Left cardiac atrium (tissue), 4 donors: ENCODE measurements around the gene ALG13. TPM values are rescaled to one million over a fixed set of nuclear protein-coding genes. Genes with fewer than 3 reads are reported as not detected.
"Not testable (repeated sequence)": the region's sequence is repeated elsewhere in the genome, so short reads cannot be mapped to it uniquely, and the experiment has no call there.

Source experiments
- ATAC-seq, 2 donors: fragments of 200-7000 bp; cut with Tn5 transposase; one replicate each; pipeline ENCODE4 v1.9.1; 2020; ENCODE audit warnings: mild to moderate bottlenecking in 2 of 2, moderate library complexity in 2 of 2
- DNase-seq: peaks from one replicate; pipeline ENCODE4 v3.0.0-alpha.2; 2020
- intact Hi-C, 2 donors: fragments of 100-400 bp; cut with DNase I; formaldehyde crosslinking; loops; one replicate each; pipeline versions ENCODE4 v1.14.1 to v1.15.1; 2022 to 2023
- long read RNA-seq: library from polyadenylated mRNA; unstranded; transcript quantifications from one replicate; pipeline ENCODE4 v2.0.0, GENCODE V29; 2021
- total RNA-seq, 2 donors: library from RNA; stranded (reverse); fragmentation: NEBNext Ultra II Directional; extraction: Animal tissue kit (Norgen Biotek cat#: 25700); gene quantifications; one replicate each; pipeline ENCODE4 v1.2.1, GENCODE V29; 2021
- donor health status: DM: no; HTN: yes; CAD: no.
- donor health status: DM: no; HTN: yes; CAD: no; lungs with severe emphysema.
- donor health status: DM: yes; HTN: yes; CAD: no.
- donor health status: Dilated cardiomyopathy.

Gene ALG13
- 10 to 100 TPM; 21.6 to 29.3 TPM for total RNA-seq
- long read RNA-seq, partial matches to known transcripts: 3 of 8 reads
- long read RNA-seq, other reads (novel, unspliced or antisense): 0 of 8 reads

GRCh38 chrX:111680988-111681779 lies at the start of gene ALG13:
Gene ALG13 (plus strand): TSS chrX:111681170. CDS start chrX:111681219, 49 bp downstream.
- intact Hi-C loops: no loop called here
- ATAC-seq (peak; percentile 97 to 99), DNase-seq (peak; percentile 93)

- intact Hi-C loops: no loop called here
- ATAC-seq (no peak), DNase-seq (no peak)
These were observed 45.9 kb upstream of the ALG13 start for GRCh38 chrX:111634823-111635729.

- intact Hi-C loops: no loop called here
- no peak for ATAC-seq
- no peak for DNase-seq
These were observed 39.0 kb upstream of the ALG13 start for GRCh38 chrX:111641969-111642368.

- intact Hi-C loops, ATAC-seq, DNase-seq: not testable (repeated sequence)
These were observed 35.8 kb upstream of the ALG13 start for GRCh38 chrX:111645165-111645564.

- intact Hi-C loops: no loop called here
- ATAC-seq: no peak
- no peak for DNase-seq
These were observed 35.4 kb upstream of the ALG13 start for GRCh38 chrX:111645607-111646006.

- intact Hi-C loops: no loop called here
- ATAC-seq (no peak), DNase-seq (no peak)
These were observed 34.5 kb upstream of the ALG13 start for GRCh38 chrX:111646515-111646914.

- DNase-seq: no peak
- intact Hi-C loops: no loop called here
- ATAC-seq: no peak
These were observed 32.2 kb upstream of the ALG13 start for GRCh38 chrX:111648802-111649201.

GRCh38 chrX:111649638-111650037 lies 31.3 kb upstream of the ALG13 start:
- intact Hi-C loops: no loop called here
- ATAC-seq (no peak), DNase-seq (no peak)

GRCh38 chrX:111650845-111651244 lies 30.1 kb upstream of the ALG13 start:
- intact Hi-C loops: no loop called here
- ATAC-seq (no peak), DNase-seq (no peak)

GRCh38 chrX:111652719-111653118 lies 28.3 kb upstream of the ALG13 start:
- ATAC-seq (no peak), DNase-seq (no peak)
- intact Hi-C loops: no loop called here

GRCh38 chrX:111661241-111661640 lies 19.7 kb upstream of the ALG13 start:
- ATAC-seq (no peak), DNase-seq (no peak)
- intact Hi-C loops: no loop called here

- no peak for ATAC-seq
- intact Hi-C loops: no loop called here
- DNase-seq: no peak
These were observed 18.7 kb upstream of the ALG13 start for GRCh38 chrX:111662292-111662691.

- intact Hi-C loops: no loop called here
These were observed 9.3 kb upstream of the ALG13 start for GRCh38 chrX:111671668-111672067.

GRCh38 chrX:111687305-111687704 lies 6.3 kb downstream of the ALG13 start:
- intact Hi-C loops: no loop called here
- DNase-seq (no peak), ATAC-seq (no peak)

More at GRCh38 chrX:111671668-111672067, 9.3 kb upstream of the ALG13 start:
- DNase-seq (no peak), ATAC-seq (peak in 1 of 2 donors; percentile 38)

- ATAC-seq (no peak), DNase-seq (no peak)
- intact Hi-C loops: no loop called here
These were observed 14.4 kb downstream of the ALG13 start for GRCh38 chrX:111695297-111695880.

GRCh38 chrX:111719426-111720210 lies 38.6 kb downstream of the ALG13 start:
- DNase-seq: no peak
- intact Hi-C loops: no loop called here
- no peak for ATAC-seq

- intact Hi-C loops: no loop called here
- no peak for DNase-seq
- ATAC-seq: no peak
These were observed 47.1 kb downstream of the ALG13 start for GRCh38 chrX:111728096-111728495.

GRCh38 chrX:111731351-111731750 lies 50.4 kb downstream of the ALG13 start:
- intact Hi-C loops: no loop called here
- DNase-seq (no peak), ATAC-seq (no peak)

GRCh38 chrX:111736571-111736970 lies 55.6 kb downstream of the ALG13 start:
- DNase-seq (no peak), ATAC-seq (no peak)
- intact Hi-C loops: no loop called here
